ENCODE measurements around the gene TEX36.

Gene TEX36, protein sequence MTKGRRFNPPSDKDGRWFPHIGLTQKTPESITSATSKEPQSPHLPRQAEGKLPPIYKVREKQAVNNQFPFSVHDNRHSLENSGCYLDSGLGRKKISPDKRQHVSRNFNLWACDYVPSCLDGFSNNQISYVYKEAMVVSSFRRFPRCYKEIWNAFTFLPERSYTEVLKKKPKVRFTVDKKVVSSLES

DNA sequence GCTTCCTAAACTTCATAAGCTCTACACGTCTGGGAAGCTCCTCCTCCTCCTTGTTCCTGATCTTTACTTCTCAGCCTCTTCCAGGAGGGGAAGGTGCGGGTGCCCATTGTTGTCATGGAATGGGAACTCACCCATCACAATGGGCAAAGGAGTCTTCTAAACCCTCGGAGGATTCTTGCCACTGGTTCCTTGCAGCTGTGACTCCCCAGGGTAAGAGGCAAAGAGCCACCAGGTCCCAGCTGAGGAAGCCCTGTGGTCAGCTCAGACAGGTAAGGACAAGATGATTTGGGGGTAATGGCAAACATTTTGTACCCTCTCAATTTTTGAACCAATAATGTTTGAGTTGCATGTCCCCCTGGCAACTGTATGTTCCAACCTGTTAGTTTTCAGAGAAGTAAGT, at the start of gene TEX36:
TSS of gene TEX36 (minus strand) at position 101 of the 400 bp plus-strand sequence. CDS start 174 bp downstream, outside the sequence.
- Histone ChIP-seq H3K4me3 (replicated peaks; ENCODE audit: low read depth, low read length) (no peak within 1 kb of the TSS), H3K27me3 (replicated peaks; ENCODE audit: control insufficient read depth, insufficient read depth, low read length) (peaks cover 2% of the 10 kb centered on the region; the same call in 1 of the 2 replicates), H3K36me3 (ENCODE audit: control insufficient read depth, insufficient read depth, low read length) (no peaks in the 10 kb centered on the region)
- no peak for DNase-seq (ENCODE audit: extremely low read depth, insufficient read length)
- TF ChIP-seq, protein P1, sequence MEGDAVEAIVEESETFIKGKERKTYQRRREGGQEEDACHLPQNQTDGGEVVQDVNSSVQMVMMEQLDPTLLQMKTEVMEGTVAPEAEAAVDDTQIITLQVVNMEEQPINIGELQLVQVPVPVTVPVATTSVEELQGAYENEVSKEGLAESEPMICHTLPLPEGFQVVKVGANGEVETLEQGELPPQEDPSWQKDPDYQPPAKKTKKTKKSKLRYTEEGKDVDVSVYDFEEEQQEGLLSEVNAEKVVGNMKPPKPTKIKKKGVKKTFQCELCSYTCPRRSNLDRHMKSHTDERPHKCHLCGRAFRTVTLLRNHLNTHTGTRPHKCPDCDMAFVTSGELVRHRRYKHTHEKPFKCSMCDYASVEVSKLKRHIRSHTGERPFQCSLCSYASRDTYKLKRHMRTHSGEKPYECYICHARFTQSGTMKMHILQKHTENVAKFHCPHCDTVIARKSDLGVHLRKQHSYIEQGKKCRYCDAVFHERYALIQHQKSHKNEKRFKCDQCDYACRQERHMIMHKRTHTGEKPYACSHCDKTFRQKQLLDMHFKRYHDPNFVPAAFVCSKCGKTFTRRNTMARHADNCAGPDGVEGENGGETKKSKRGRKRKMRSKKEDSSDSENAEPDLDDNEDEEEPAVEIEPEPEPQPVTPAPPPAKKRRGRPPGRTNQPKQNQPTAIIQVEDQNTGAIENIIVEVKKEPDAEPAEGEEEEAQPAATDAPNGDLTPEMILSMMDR (IDR thresholded peaks at IDR 0.05; ENCODE audit: insufficient read depth, low read length, poor library complexity, severe bottlenecking) = no peak

DNA sequence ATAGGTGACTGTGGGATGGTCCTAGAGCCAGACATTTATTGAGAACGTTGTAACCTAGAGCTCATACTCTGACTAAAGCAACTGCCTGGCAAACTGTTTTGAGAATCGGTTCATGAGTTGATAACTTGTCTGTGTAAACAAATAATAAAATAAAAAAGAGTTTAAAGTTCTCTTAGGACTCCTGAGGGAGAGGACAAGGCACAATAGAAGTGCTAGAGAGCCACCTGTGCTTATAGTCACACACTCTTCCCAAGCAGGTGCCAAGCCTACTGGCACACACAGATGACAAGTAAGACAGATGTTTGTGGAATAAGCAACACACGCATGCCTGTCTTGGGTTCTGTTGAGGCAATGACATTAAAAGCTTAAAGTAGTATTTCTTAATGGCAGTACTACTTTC, 44.5 kb upstream of the TEX36 start:
- Histone ChIP-seq H3K4me3 (replicated peaks; ENCODE audit: low read depth, low read length) (no peak overlapping the region), H3K27me3 (replicated peaks; ENCODE audit: control insufficient read depth, insufficient read depth, low read length) (no peaks in the 10 kb centered on the region), H3K36me3 (ENCODE audit: control insufficient read depth, insufficient read depth, low read length) (peaks cover 25% of the 10 kb centered on the region)
- DNase-seq (ENCODE audit: extremely low read depth, insufficient read length) = no peak
- TF ChIP-seq, protein P1 (IDR thresholded peaks at IDR 0.05; ENCODE audit: insufficient read depth, low read length, poor library complexity, severe bottlenecking) = no peak

DNA sequence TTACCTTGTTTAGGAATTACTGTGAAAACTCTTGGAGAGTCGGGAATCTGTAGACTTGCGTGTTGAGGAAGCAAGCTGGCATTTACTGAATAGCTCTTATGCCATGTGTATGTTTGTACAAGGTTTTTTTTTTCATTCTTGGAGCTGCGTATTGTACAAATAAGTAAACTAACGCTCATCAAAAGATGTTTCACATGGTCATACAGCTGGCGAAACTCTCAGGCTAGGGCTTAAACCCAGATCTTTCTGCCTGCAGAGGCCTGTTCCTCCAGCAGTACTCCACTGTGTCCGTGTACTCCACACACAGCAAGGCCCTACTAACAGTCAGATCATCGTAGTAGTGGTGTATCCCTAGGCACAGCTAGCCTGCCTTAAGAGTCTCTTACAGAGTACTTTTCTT, 44.0 kb upstream of the TEX36 start:
- DNase-seq (ENCODE audit: extremely low read depth, insufficient read length) = no peak
- TF ChIP-seq, protein P1 (IDR thresholded peaks at IDR 0.05; ENCODE audit: insufficient read depth, low read length, poor library complexity, severe bottlenecking) = no peak
- no peak overlapping the region for H3K4me3 ChIP-seq (replicated peaks; ENCODE audit: low read depth, low read length)
- no peaks in the 10 kb centered on the region for H3K27me3 ChIP-seq (replicated peaks; ENCODE audit: control insufficient read depth, insufficient read depth, low read length)
- H3K36me3 ChIP-seq (ENCODE audit: control insufficient read depth, insufficient read depth, low read length) = peaks cover 25% of the 10 kb centered on the region

DNA sequence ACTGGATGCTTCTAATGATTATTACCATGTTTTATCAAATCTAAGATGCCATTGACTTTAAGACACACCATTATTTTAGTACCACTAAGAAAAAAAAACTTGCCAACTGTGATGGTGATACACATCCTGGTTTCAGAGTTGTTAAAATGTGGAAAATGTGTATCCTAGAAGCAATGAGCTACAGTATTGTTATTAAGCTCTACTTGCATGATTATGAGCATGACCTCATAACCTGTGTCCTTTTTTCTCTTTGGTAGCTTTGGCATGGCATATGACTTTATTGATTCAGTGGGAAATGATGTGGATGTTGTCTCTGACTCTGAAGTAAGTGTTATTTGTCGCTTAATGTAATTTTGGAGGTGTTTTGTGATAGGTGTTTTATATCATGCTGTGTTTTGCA, 39.8 kb upstream of the TEX36 start:
- TF ChIP-seq, protein P1 (IDR thresholded peaks at IDR 0.05; ENCODE audit: insufficient read depth, low read length, poor library complexity, severe bottlenecking) = no peak
- no peak for DNase-seq (ENCODE audit: extremely low read depth, insufficient read length)
- Histone ChIP-seq H3K4me3 (replicated peaks; ENCODE audit: low read depth, low read length) (no peak overlapping the region), H3K36me3 (ENCODE audit: control insufficient read depth, insufficient read depth, low read length) (peaks cover 9% of the 10 kb centered on the region), H3K27me3 (replicated peaks; ENCODE audit: control insufficient read depth, insufficient read depth, low read length) (no peaks in the 10 kb centered on the region)

DNA sequence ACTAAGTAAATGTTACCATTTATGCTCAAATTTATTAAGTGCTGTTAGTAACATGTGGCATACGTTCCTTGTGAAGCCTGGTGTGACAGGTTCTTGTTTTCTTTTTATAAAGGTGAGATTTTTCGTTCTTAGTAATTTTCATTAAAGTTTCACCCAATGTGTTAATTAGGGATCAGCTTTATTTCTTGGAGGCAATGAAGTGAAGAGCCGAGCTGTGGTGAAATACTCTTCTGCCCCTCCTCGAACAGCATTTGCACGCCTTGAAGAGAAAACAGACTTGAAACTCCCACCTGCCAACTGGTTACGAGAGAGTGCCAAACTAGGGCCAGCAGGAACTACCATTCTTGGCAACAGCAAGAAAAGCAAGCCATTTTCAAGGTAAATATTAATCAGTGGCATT, 38.1 kb upstream of the TEX36 start:
- H3K4me3 ChIP-seq (replicated peaks; ENCODE audit: low read depth, low read length) = peak overlapping the region; percentile 95
- peak; percentile 63 for DNase-seq (ENCODE audit: extremely low read depth, insufficient read length)
- peaks cover 2% of the 10 kb centered on the region; the same call in 1 of the 2 replicates for H3K36me3 ChIP-seq (ENCODE audit: control insufficient read depth, insufficient read depth, low read length)
- no peaks in the 10 kb centered on the region for H3K27me3 ChIP-seq (replicated peaks; ENCODE audit: control insufficient read depth, insufficient read depth, low read length)
- TF ChIP-seq, protein P1 (IDR thresholded peaks at IDR 0.05; ENCODE audit: insufficient read depth, low read length, poor library complexity, severe bottlenecking) = no peak

DNA sequence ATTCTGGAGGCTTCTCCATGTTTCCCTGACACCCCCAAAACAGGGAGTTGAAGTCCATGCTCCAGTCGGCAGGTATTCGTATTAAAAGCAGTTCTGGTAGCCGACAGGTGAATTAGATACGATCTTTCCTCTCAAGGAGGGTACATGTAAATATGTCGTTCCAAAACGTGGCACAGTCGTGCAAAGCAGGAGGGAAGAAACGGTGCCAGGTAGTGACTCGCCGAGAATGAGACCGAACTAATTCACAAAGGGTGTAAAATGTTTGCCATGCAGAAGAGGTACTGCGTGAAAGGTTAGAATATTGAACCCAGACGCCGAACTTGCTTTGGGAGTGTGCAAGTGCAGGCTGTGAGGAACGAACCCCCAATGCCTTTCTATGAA, 37.0 kb upstream of the TEX36 start:
- H3K4me3 ChIP-seq (replicated peaks; ENCODE audit: low read depth, low read length) = peak overlapping the region; percentile 95
- H3K27me3 ChIP-seq (replicated peaks; ENCODE audit: control insufficient read depth, insufficient read depth, low read length) = no peaks in the 10 kb centered on the region
- TF ChIP-seq, protein P1 (IDR thresholded peaks at IDR 0.05; ENCODE audit: insufficient read depth, low read length, poor library complexity, severe bottlenecking) = no peak
- DNase-seq (ENCODE audit: extremely low read depth, insufficient read length) = no peak
- H3K36me3 ChIP-seq (ENCODE audit: control insufficient read depth, insufficient read depth, low read length) = 0 out of 2 replicates have a peak, but pooled peaks cover 1% of the 10 kb centered on the region
